Endothelial cell of umbilical vein (primary cell): ENCODE measurements around the gene TMEM267. TPM values are rescaled to one million over a fixed set of nuclear protein-coding genes. Genes with fewer than 3 reads are reported as not detected.

ENCODE experiments used
- BruUV-seq: library from RNA; stranded (reverse); fragments of 400-500 nt; replicated peaks from 2 replicates; lab custom pipeline; 2021; lab: Mats Ljungman, UMichigan
- CTCF ChIA-PET: fragments of 300-600, 350-600 bp; sonication (Branson Sonifier 250); formaldehyde crosslinking; loops from one replicate; lab custom pipeline; 2021; ENCODE audit warnings: antibody characterized with exemption, inconsistent platforms; lab: Charles Lee
- POLR2A ChIA-PET: fragments of 300-600, 350-600 bp; sonication (Branson Sonifier 250); formaldehyde crosslinking; loops from one replicate; lab custom pipeline; 2021; ENCODE audit warnings: antibody characterized with exemption, inconsistent platforms; lab: Charles Lee
- DNase-seq: peaks from one replicate; pipeline ENCODE4 v3.0.0-alpha.2; 2011; ENCODE audit warnings: low read depth, low spot score
- FAIRE-seq: peaks from 2 replicates; lab custom pipeline; 2011; peaks lifted over from hg19 to GRCh38; lab: Jason Lieb, UNC
- H2AFZ ChIP-seq: 2 replicates; pipeline ENCODE4 v1.6.0; 2012; ENCODE audit warnings: low read depth, low read length, control low read depth, inconsistent platforms
- H3K27ac ChIP-seq: 2 replicates; pipeline ENCODE4 v1.5.1; 2011; ENCODE audit warnings: low read depth, mild to moderate bottlenecking, control low read depth, low read length, moderate library complexity; ENCODE audit not compliant: insufficient read depth
- H3K27me3 ChIP-seq, 2 experiments: 2 replicates each; pipeline versions ENCODE4 v1.6.0 to v1.6.1; 2011; ENCODE audit warnings: low read length in 2 of 2, mixed read lengths in 1 of 2; ENCODE audit not compliant: control insufficient read depth in 2 of 2, insufficient read depth in 2 of 2
- H3K36me3 ChIP-seq, 2 experiments: 2 replicates in 1 of 2; 3 replicates in 1 of 2; pipeline ENCODE4 v1.5.1; 2011; ENCODE audit warnings: low read length in 2 of 2, mild to moderate bottlenecking in 1 of 2, moderate library complexity in 1 of 2; ENCODE audit not compliant: control insufficient read depth in 2 of 2, insufficient read depth in 2 of 2; ENCODE audit errors: extremely low read depth in 1 of 2
- H3K4me1 ChIP-seq: 3 replicates; pipeline ENCODE4 v1.5.1; 2011; ENCODE audit warnings: mild to moderate bottlenecking, low read length; ENCODE audit not compliant: control insufficient read depth, insufficient read depth; ENCODE audit errors: extremely low read depth
- H3K4me2 ChIP-seq: 2 replicates; pipeline ENCODE4 v1.6.1; 2011; ENCODE audit warnings: low read length, control low read depth, mixed read lengths; ENCODE audit not compliant: insufficient read depth
- H3K4me3 ChIP-seq, 3 experiments: fragments of 200-600 bp in 1 of 3; sonication (generic), shearing (Covaris generic) in 1 of 3; replicated peaks in 1 of 3; 2 replicates each; pipeline ENCODE4 v1.5.1; 2011 to 2016; ENCODE audit warnings: control low read depth in 3 of 3, low read length in 3 of 3, mild to moderate bottlenecking in 2 of 3, inconsistent platforms in 1 of 3, low read depth in 1 of 3, moderate library complexity in 1 of 3; ENCODE audit not compliant: insufficient read depth in 1 of 3
- H3K79me2 ChIP-seq: 2 replicates; pipeline ENCODE4 v1.6.0; 2012; ENCODE audit warnings: low read length, inconsistent platforms; ENCODE audit not compliant: control insufficient read depth, insufficient read depth
- H3K9ac ChIP-seq: replicated peaks from 2 replicates; pipeline ENCODE3; 2011; ENCODE audit warnings: low read length, control low read depth; ENCODE audit not compliant: insufficient read depth; ENCODE audit errors: extremely low read depth
- H3K9me1 ChIP-seq: replicated peaks from 3 replicates; pipeline ENCODE4 v1.6.0; 2011; ENCODE audit warnings: mild to moderate bottlenecking, low read length; ENCODE audit not compliant: control insufficient read depth, insufficient read depth; ENCODE audit errors: extremely low read depth
- H3K9me3 ChIP-seq: replicated peaks from 2 replicates; pipeline ENCODE4 v1.5.1; 2012; ENCODE audit warnings: low read length, inconsistent platforms; ENCODE audit not compliant: control insufficient read depth, insufficient read depth
- H4K20me1 ChIP-seq: replicated peaks from 2 replicates; pipeline ENCODE3; 2011; ENCODE audit warnings: mild to moderate bottlenecking, low read length; ENCODE audit not compliant: control insufficient read depth, insufficient read depth; ENCODE audit errors: extremely low read depth
- CTCF ChIP-seq, 2 donors: IDR thresholded peaks; 1 replicate in 1 of 2; 2 replicates in 1 of 2; pipeline ENCODE4 v1.5.1; 2011; ENCODE audit warnings: low read length in 2 of 2, mild to moderate bottlenecking in 2 of 2, moderate library complexity in 2 of 2, control low read depth in 1 of 2, inconsistent platforms in 1 of 2, low read depth in 1 of 2; ENCODE audit not compliant: insufficient read depth in 1 of 2; ENCODE audit errors: extremely low read depth in 1 of 2
- EZH2 ChIP-seq: IDR thresholded peaks from 2 replicates; pipeline ENCODE4 v1.6.1; 2012; ENCODE audit warnings: borderline replicate concordance, low read depth, mild to moderate bottlenecking, moderate library complexity, low read length, inconsistent platforms; ENCODE audit not compliant: severe bottlenecking
- FOS ChIP-seq: IDR thresholded peaks from 2 replicates; pipeline ENCODE4 v1.6.1; 2011; ENCODE audit warnings: mild to moderate bottlenecking, low read length, moderate library complexity, borderline replicate concordance; ENCODE audit not compliant: insufficient read depth
- GATA2 ChIP-seq: IDR thresholded peaks from 2 replicates; pipeline ENCODE4 v1.7.0; 2011; ENCODE audit warnings: low read depth, mild to moderate bottlenecking, moderate library complexity, mixed read lengths, low read length; ENCODE audit not compliant: insufficient read length, insufficient read depth
- JUN ChIP-seq: IDR thresholded peaks from 2 replicates; pipeline ENCODE4 v1.6.1; 2011; ENCODE audit warnings: borderline replicate concordance, low read depth; ENCODE audit not compliant: insufficient read length, insufficient read depth
- MYC ChIP-seq: IDR thresholded peaks from one replicate; pipeline ENCODE4 v1.6.1; 2011; ENCODE audit warnings: mild to moderate bottlenecking, low read depth, low read length
- POLR2A ChIP-seq: IDR thresholded peaks from 2 replicates; pipeline ENCODE4 v1.6.1; 2012; ENCODE audit warnings: low read depth, mild to moderate bottlenecking, control low read depth, low read length
- POLR2AphosphoS5 ChIP-seq: IDR thresholded peaks from 2 replicates; pipeline ENCODE4 v1.6.1; 2012; ENCODE audit warnings: low read depth, mild to moderate bottlenecking, control low read depth, low read length, moderate library complexity; ENCODE audit not compliant: insufficient read depth
- dilution Hi-C: fragments of 300-500 bp; cut with MboI; formaldehyde crosslinking; loops from one replicate; pipeline ENCODE4 v1.15.0; 2019; ENCODE audit warnings: low sequenced_read_pairs; ENCODE audit not compliant: extremely low pct_ligation_motif_present
- intact Hi-C: fragments of 100-400 bp; cut with micrococcal nuclease; formaldehyde crosslinking; loops from one replicate; pipeline ENCODE4 v1.10.0; 2022
- polyA plus RNA-seq, 4 experiments: library from polyadenylated mRNA; depleted of rRNA in 3 of 4; stranded (reverse) in 3 of 4; unstranded in 1 of 4; fragments of >200 nt; gene quantifications; 2 replicates each; pipeline versions ENCODE4 v1.2.1 to v1.2.3, GENCODE V29; 2011 to 2012; ENCODE audit warnings: missing spikeins in 1 of 4
- total RNA-seq: library from RNA; stranded (reverse); gene quantifications from 2 replicates; pipeline ENCODE4 v1.2.3, GENCODE V29; 2021
- TF ChIP-seq, protein P1 (sequence below): IDR thresholded peaks from 2 replicates; pipeline ENCODE4 v1.6.1; 2011; ENCODE audit not compliant: insufficient read depth, insufficient read length

The TMEM267 gene
- total and polyA plus RNA-seq, 2 donors (not counting 3 experiments of a cell fraction or from before 2014, with no cell fraction given): 5.4 to 8.6 TPM

DNA sequence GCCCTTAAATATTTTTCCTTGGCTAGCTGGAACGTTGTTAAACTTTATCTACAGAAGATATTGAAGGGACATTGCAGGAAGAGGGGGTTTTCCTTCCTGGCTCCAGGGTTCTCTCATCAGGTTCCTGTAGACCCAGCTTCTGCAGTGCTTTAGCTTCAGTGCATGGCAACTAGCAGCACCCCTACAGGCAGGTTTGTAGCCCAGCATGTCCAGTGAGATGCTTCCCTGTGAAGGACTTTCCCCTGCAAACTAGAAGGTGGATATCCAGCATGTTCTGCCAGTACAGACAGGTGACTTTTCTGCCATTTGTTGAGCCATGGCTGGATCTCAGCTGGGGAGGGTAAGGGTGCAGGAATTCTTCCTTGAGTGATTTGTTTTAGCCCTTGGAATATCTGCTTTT, 81.8 kb downstream of the TMEM267 start:
- Histone ChIP-seq H3K9ac (no peak overlapping the region), H3K79me2 (no peaks in the 10 kb centered on the region), H3K4me2 (no peak overlapping the region), H2AFZ (no peak overlapping the region), H3K9me1 (no peaks in the 10 kb centered on the region), H3K4me3 (no peak overlapping the region), H3K27me3 (peaks cover 3% of the 10 kb centered on the region in 2 experiments), H3K36me3 (no peaks in the 10 kb centered on the region), H3K27ac (no peak overlapping the region), H3K9me3 (no peaks in the 10 kb centered on the region), H3K4me1 (peaks cover 5% of the 10 kb centered on the region), H4K20me1 (no peaks in the 10 kb centered on the region)
- no TSS peak for BruUV-seq
- dilution Hi-C loops: no loop called here
- TF ChIP-seq GATA2 (no peak), CTCF (IDR thresholded peaks at IDR 0.05; ENCODE audit: extremely low read depth in 1 of 2, insufficient read depth in 1 of 2, low read depth in 1 of 2, low read length in 2 of 2) (peak in 1 of 2 donors; percentile 38)
- intact Hi-C loops: no loop called here
- DNase-seq (no peak), FAIRE-seq (no peak)
- CTCF ChIA-PET: interaction anchor here (1.0 to 5.4 kb wide), 3 partner anchors 11 to 83 kb away, joined by 3 to 54 read pairs (median 4); partner anchors contain the start of genes CCL28 and TMEM267
- POLR2A ChIA-PET: no interaction called here

GRCh38 chr5:43400082-43400481, 83.6 kb downstream of the TMEM267 start:
- intact Hi-C loops (no loop called here), dilution Hi-C loops (no loop called here)
- H2AFZ ChIP-seq: no peak overlapping the region
- no peaks in the 10 kb centered on the region for H3K79me2 ChIP-seq
- H3K4me1 ChIP-seq: peaks cover 6% of the 10 kb centered on the region
- H3K36me3 ChIP-seq: no peaks in the 10 kb centered on the region
- no peak for FAIRE-seq
- no peaks in the 10 kb centered on the region for H4K20me1 ChIP-seq
- TF ChIP-seq GATA2 (no peak), FOS (no peak), CTCF (IDR thresholded peaks at IDR 0.05; ENCODE audit: extremely low read depth in 1 of 2, insufficient read depth in 1 of 2, low read depth in 1 of 2, low read length in 2 of 2) (no peak), POLR2AphosphoS5 (no peak), JUN (no peak), POLR2A (no peak), EZH2 (no peak), MYC (no peak)
- TF ChIP-seq, protein P1, sequence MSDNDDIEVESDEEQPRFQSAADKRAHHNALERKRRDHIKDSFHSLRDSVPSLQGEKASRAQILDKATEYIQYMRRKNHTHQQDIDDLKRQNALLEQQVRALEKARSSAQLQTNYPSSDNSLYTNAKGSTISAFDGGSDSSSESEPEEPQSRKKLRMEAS: no peak
- H3K9me1 ChIP-seq: no peaks in the 10 kb centered on the region
- ChIA-PET CTCF (interaction anchor here (1.0 to 5.4 kb wide), 4 partner anchors 10 to 84 kb away, joined by 3 to 54 read pairs (median 4); partner anchors contain the start of genes CCL28 and TMEM267), POLR2A (no interaction called here)
- no TSS peak for BruUV-seq
- DNase-seq: no peak
- H3K9me3 ChIP-seq: no peaks in the 10 kb centered on the region
- no peak overlapping the region for H3K4me2 ChIP-seq
- no peak overlapping the region for H3K9ac ChIP-seq
- H3K27me3 ChIP-seq: peaks cover 3% of the 10 kb centered on the region in 2 experiments
- H3K4me3 ChIP-seq: no peak overlapping the region
- H3K27ac ChIP-seq: no peak overlapping the region
